ENCODE results near the gene COL24A1. TPM values are rescaled to one million over a fixed set of nuclear protein-coding genes. Genes with fewer than 3 reads are reported as not detected.
"Not testable (repeated sequence)": the region's sequence is repeated elsewhere in the genome, so short reads cannot be mapped to it uniquely, and the experiment has no call there.

Gene COL24A1
- total RNA-seq, 1 donor from 2014 or later = 0.11 TPM

DNA sequence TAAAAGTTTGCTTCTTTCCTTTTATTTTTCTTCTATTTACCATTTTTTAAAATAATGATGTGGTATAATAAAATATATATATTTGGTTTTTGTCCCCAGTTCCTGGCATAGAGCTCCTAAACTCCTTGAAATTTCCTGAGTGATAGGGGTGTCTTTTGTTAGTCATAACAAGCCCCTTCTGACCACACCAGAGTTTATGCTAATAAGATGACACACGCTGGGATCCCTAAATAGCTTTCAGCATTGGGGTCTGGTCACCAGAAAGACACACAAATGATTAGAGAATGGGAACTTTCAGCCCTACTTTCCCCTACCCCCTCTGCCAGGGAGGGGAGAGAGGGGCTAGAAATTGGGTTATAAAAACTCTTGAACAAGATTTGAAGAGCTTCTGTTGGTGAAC, 56.2 kb downstream of the COL24A1 start:
- Histone ChIP-seq H3K27me3 (no peaks in the 10 kb centered on the region), H3K9me3 (no peaks in the 10 kb centered on the region), H3K4me1 (no peaks in the 10 kb centered on the region), H3K27ac (no peak overlapping the region), H3K4me3 (no peak overlapping the region), H3K36me3 (no peaks in the 10 kb centered on the region)
- intact Hi-C loops (cut with DNase I) = no loop called here
- TF ChIP-seq, protein P1, sequence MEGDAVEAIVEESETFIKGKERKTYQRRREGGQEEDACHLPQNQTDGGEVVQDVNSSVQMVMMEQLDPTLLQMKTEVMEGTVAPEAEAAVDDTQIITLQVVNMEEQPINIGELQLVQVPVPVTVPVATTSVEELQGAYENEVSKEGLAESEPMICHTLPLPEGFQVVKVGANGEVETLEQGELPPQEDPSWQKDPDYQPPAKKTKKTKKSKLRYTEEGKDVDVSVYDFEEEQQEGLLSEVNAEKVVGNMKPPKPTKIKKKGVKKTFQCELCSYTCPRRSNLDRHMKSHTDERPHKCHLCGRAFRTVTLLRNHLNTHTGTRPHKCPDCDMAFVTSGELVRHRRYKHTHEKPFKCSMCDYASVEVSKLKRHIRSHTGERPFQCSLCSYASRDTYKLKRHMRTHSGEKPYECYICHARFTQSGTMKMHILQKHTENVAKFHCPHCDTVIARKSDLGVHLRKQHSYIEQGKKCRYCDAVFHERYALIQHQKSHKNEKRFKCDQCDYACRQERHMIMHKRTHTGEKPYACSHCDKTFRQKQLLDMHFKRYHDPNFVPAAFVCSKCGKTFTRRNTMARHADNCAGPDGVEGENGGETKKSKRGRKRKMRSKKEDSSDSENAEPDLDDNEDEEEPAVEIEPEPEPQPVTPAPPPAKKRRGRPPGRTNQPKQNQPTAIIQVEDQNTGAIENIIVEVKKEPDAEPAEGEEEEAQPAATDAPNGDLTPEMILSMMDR (IDR thresholded peaks at IDR 0.05) = no peak
- no peak for DNase-seq (ENCODE audit: low spot score in 2 of 2)

DNA sequence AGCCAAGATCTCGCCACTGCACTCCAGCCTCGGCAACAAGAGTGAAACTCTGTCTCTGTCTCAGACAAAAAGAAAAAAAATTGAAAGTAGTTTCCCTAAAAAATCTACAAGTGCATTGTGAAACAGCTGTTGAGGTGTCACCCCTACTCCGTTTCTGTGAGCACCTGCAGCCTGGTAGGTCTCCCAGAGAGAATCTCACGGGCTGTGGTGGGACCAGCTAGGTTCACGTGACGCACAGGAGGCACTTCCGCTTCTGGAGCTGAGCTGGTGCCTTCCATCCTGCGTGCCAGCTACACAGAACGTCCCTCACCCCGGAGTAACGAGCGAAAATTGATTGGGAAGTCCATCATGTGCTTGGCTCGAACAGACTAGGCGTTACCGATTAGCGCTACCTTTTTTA, 66.8 kb downstream of the COL24A1 start:
- Histone ChIP-seq H3K27me3 (no peaks in the 10 kb centered on the region), H3K4me3 (no peak overlapping the region), H3K9me3 (no peaks in the 10 kb centered on the region), H3K27ac (no peak overlapping the region), H3K4me1 (no peaks in the 10 kb centered on the region), H3K36me3 (no peaks in the 10 kb centered on the region)
- TF ChIP-seq, protein P1 (IDR thresholded peaks at IDR 0.05) = no peak
- intact Hi-C loops (cut with DNase I) = no loop called here
- no peak for DNase-seq (ENCODE audit: low spot score in 2 of 2)

DNA sequence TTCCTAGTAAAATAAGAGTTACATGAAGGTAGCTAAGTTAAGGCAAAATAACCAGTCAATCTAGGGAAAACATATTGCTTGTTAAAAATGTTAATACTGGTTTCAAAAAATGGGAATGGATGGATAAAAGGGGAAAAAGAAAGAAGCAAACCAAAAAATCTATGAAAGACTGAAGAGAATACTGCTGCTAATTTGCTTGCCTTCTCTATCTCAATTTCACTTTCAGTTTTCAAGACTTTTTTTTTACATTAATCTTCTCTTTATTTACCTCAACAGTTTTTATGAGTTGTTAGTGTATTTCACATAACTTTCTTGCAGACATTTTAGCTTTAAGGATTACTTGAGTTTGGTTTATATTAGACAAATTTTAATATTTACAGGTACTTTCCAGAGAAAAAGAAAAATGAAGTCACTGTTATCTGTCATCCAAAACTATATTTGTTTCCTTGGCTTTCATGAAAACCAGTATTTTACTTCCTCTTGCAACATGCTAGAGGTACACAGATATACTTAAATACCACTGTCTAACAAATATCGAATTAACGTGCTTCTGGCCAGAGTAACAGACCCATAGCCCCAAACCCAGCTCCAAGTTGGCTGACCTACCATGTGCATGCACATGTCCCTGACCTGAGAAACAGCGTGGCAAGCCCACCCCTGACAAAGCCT, 70.7 kb downstream of the COL24A1 start:
- no peak for DNase-seq (ENCODE audit: low spot score in 2 of 2)
- intact Hi-C loops (cut with DNase I) = no loop called here

DNA sequence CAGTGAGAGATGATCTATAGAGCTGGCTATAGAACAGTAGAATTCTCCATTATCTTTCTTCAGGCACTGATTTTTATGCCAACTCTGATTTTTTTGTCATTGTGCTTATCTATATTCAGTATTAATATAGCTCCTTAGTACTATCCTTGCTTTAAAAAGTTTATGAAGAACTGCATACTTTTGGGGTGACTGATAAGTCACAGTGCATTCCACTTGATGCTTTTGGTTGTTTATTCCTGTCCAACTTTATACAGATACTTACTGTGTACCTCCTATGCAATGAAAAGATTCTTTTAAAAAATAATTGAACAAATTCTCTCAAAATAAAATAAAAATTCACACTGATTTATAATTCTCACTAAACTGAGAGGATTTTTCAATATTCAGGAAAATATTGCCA, 71.6 kb downstream of the COL24A1 start:
- TF ChIP-seq, protein P1 (IDR thresholded peaks at IDR 0.05) = no peak
- DNase-seq (ENCODE audit: low spot score in 2 of 2) = no peak
- Histone ChIP-seq H3K36me3 (no peaks in the 10 kb centered on the region), H3K27ac (no peak overlapping the region), H3K9me3 (no peaks in the 10 kb centered on the region), H3K27me3 (no peaks in the 10 kb centered on the region), H3K4me1 (no peaks in the 10 kb centered on the region), H3K4me3 (no peak overlapping the region)
- intact Hi-C loops (cut with DNase I) = no loop called here

More for the DNA sequence above, 70.7 kb downstream of the COL24A1 start:
- H3K27ac ChIP-seq = no peak overlapping the region
- H3K9me3 ChIP-seq = no peaks in the 10 kb centered on the region
- H3K4me1 ChIP-seq = no peaks in the 10 kb centered on the region
- H3K36me3 ChIP-seq = no peaks in the 10 kb centered on the region
- H3K27me3 ChIP-seq = no peaks in the 10 kb centered on the region
- TF ChIP-seq, protein P1 (IDR thresholded peaks at IDR 0.05) = no peak
- H3K4me3 ChIP-seq = no peak overlapping the region

DNA sequence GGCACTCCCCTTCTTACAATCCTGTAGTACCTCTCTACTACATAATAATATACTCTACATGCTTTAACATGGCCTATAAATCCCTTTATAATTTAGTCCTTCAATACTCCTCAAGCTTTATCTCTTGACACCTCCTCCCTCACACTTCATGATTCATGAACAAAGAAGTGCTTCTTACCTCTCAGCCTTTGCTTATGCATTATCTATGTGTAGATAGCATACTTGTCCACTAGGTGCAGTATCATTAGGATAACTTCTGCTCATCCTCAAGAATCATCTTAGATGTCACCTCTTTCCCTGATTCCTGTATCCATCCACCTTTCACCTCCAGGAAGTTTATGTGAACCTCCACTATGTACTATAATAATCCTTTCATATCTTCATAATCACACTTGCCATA, 74.4 kb downstream of the COL24A1 start:
- TF ChIP-seq, protein P1 (IDR thresholded peaks at IDR 0.05) = no peak
- Histone ChIP-seq H3K27ac (no peak overlapping the region), H3K9me3 (peaks cover 0 to 7% of the 10 kb centered on the region in 2 donors), H3K4me3 (no peak overlapping the region), H3K4me1 (no peaks in the 10 kb centered on the region), H3K36me3 (no peaks in the 10 kb centered on the region), H3K27me3 (no peaks in the 10 kb centered on the region)
- no peak for DNase-seq (ENCODE audit: low spot score in 2 of 2)
- intact Hi-C loops (cut with DNase I) = no loop called here

DNA sequence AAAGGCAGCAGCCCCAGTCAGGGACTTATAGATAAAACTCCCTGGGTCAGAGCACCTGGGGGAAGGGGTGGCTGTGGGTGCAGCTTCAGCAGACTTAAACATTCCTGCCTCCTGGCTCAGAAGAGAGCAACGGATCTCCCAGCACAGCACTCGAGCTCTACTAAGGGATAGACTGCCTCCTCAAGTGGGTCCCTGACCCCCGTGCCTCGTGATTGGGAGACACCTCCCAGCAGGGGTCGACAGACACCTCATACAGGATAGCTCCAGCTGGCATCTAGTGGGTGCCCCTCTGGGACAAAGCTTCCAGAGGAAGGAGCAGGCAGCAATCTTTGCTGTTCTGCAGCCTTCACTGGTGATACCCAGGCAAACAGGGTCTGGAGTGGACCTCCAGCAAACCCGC, 84.1 kb downstream of the COL24A1 start:
- DNase-seq (ENCODE audit: low spot score in 2 of 2); H3K36me3 ChIP-seq; H3K27me3 ChIP-seq; H3K4me1 ChIP-seq; H3K4me3 ChIP-seq; intact Hi-C loops (cut with DNase I); H3K27ac ChIP-seq; H3K9me3 ChIP-seq: not testable (repeated sequence)

DNA sequence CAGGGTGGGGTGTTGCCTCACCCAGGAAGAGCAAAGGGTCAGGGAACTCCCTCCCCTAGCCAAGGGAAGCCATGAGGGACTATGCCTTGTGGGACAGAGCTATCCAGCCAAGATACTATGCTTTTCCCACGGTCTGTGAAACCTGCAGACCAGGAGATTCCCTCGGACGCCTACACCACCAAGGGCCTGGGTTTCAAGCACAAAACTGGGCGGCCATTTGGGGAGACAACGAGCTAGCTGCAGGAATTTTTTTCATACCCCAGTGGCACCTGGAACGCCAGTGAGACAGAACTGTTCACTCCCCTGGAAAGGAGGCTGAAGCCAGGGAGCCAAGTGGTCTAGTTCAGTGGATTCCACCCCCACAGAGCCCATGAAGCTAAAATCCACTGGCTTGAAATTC, 84.7 kb downstream of the COL24A1 start:
- H3K4me1 ChIP-seq; intact Hi-C loops (cut with DNase I); H3K4me3 ChIP-seq; H3K9me3 ChIP-seq; H3K36me3 ChIP-seq; H3K27me3 ChIP-seq; DNase-seq (ENCODE audit: low spot score in 2 of 2); H3K27ac ChIP-seq: not testable (repeated sequence)
